HPDE6-E6E7 (cell line): ENCODE measurements around the gene FMO1.
"Not testable (repeated sequence)": the region's sequence is repeated elsewhere in the genome, so short reads cannot be mapped to it uniquely, and the experiment has no call there.

Experiments used
- DNase-seq: peaks from one replicate; pipeline ENCODE4 v3.0.0; 2011; ENCODE audit warnings: missing footprints; ENCODE audit errors: extremely low spot score

Gene FMO1

GRCh38 chr1:171248302-171248701 lies at the start of gene FMO1:
TSS of gene FMO1 (plus strand) at chr1:171248494. CDS start at chr1:171258088, 9,594 bp downstream.
- DNase-seq: no peak

GRCh38 chr1:171204296-171204695 lies 44.0 kb upstream of the FMO1 start:
- DNase-seq: no peak

- DNase-seq: no peak
Observed at GRCh38 chr1:171206204-171206977, 41.9 kb upstream of the FMO1 start.

GRCh38 chr1:171206978-171207355 lies 41.3 kb upstream of the FMO1 start:
- DNase-seq: no peak

- DNase-seq: no peak
Observed at GRCh38 chr1:171207377-171207776, 40.9 kb upstream of the FMO1 start.

GRCh38 chr1:171210355-171210754 lies 37.9 kb upstream of the FMO1 start:
- no peak for DNase-seq

- no peak for DNase-seq
Observed at GRCh38 chr1:171212607-171213351, 35.5 kb upstream of the FMO1 start.

GRCh38 chr1:171213559-171214454 lies 34.5 kb upstream of the FMO1 start:
- DNase-seq: no peak

GRCh38 chr1:171217658-171218443 lies 30.4 kb upstream of the FMO1 start:
- DNase-seq: no peak

- no peak for DNase-seq
Observed at GRCh38 chr1:171218661-171219060, 29.6 kb upstream of the FMO1 start.

GRCh38 chr1:171219346-171220080 lies 28.8 kb upstream of the FMO1 start:
- no peak for DNase-seq

- no peak for DNase-seq
Observed at GRCh38 chr1:171220081-171220420, 28.2 kb upstream of the FMO1 start.

- no peak for DNase-seq
Observed at GRCh38 chr1:171220581-171221054, 27.7 kb upstream of the FMO1 start.

- DNase-seq: no peak
Observed at GRCh38 chr1:171221665-171222591, 26.4 kb upstream of the FMO1 start.

GRCh38 chr1:171222936-171223335 lies 25.4 kb upstream of the FMO1 start:
- DNase-seq: no peak

- not testable (repeated sequence) for DNase-seq
Observed at GRCh38 chr1:171224257-171224656, 24.0 kb upstream of the FMO1 start.

GRCh38 chr1:171226747-171227370 lies 21.4 kb upstream of the FMO1 start:
- peak; percentile 45 for DNase-seq

GRCh38 chr1:171231326-171231725 lies 17.0 kb upstream of the FMO1 start:
- DNase-seq: no peak

GRCh38 chr1:171233183-171233582 lies 15.1 kb upstream of the FMO1 start:
- no peak for DNase-seq
